Measurements from ENCODE around the gene NAV2. TPM values are rescaled to one million over a fixed set of nuclear protein-coding genes. Genes with fewer than 3 reads are reported as not detected.
A peak's percentile ranks its signal among the peaks of the same experiment; 100 is the strongest.

Gene NAV2
- total RNA-seq, 4 donors from 2014 or later = 9.1 to 34.7 (median 22.2) TPM

- no peaks in the 10 kb centered on the region for H3K9me3 ChIP-seq
- H3K27me3 ChIP-seq = peaks cover 99% of the 10 kb centered on the region
- TF ChIP-seq EP300 (IDR thresholded peaks at IDR 0.05) = no peak
- no peak for TF ChIP-seq POLR2AphosphoS5 (IDR thresholded peaks at IDR 0.05)
- no peak for TF ChIP-seq CTCF (IDR thresholded peaks at IDR 0.05)
- no peak for TF ChIP-seq POLR2A (IDR thresholded peaks at IDR 0.05)
- H3K4me1 ChIP-seq = peaks cover 25% of the 10 kb centered on the region
- H3K36me3 ChIP-seq = no peaks in the 10 kb centered on the region
- 2% methylated on average over 41 of the region's 61 CpGs for WGBS
- DNase-seq (ENCODE audit: low spot score in 2 of 2) = no peak
- peak overlapping the region; percentile 29 for H3K4me3 ChIP-seq
- H3K27ac ChIP-seq = no peak overlapping the region
These were observed 450.5 kb downstream of the NAV2 start for GRCh38 chr11:20162824-20163782.

- TF ChIP-seq POLR2AphosphoS5 (IDR thresholded peaks at IDR 0.05) = no peak
- no peak for TF ChIP-seq POLR2A (IDR thresholded peaks at IDR 0.05)
- no peak for TF ChIP-seq CTCF (IDR thresholded peaks at IDR 0.05)
- no peak for TF ChIP-seq EP300 (IDR thresholded peaks at IDR 0.05)
- peaks cover 25% of the 10 kb centered on the region for H3K4me1 ChIP-seq
- peaks cover 99% of the 10 kb centered on the region for H3K27me3 ChIP-seq
- no peaks in the 10 kb centered on the region for H3K36me3 ChIP-seq
- H3K9me3 ChIP-seq = peaks cover 2% of the 10 kb centered on the region
- peak overlapping the region; percentile 29 for H3K4me3 ChIP-seq
- DNase-seq (ENCODE audit: low spot score in 2 of 2) = no peak
- 15% methylated on average over 24 of the region's 26 CpGs for WGBS
- no peak overlapping the region for H3K27ac ChIP-seq
These were observed 451.3 kb downstream of the NAV2 start for GRCh38 chr11:20163783-20164481.
